GM12878 (cell line): ENCODE measurements around the gene ORM2. TPM values are rescaled to one million over a fixed set of nuclear protein-coding genes. Genes with fewer than 3 reads are reported as not detected.

Source experiments
- EGR1 ChIP-seq, 2 experiments: IDR thresholded peaks; 1 replicate in 1 of 2; 2 replicates in 1 of 2; pipeline ENCODE4 v1.6.1; 2011 to 2012; ENCODE audit warnings: low read depth in 2 of 2, low read length in 2 of 2, borderline replicate concordance in 1 of 2, mild to moderate bottlenecking in 1 of 2, moderate library complexity in 1 of 2
- IRF4 ChIP-seq: IDR thresholded peaks from 2 replicates; pipeline ENCODE4 v1.6.1; 2011; ENCODE audit warnings: low read depth, low read length
- NR2C1 ChIP-seq: fragments of 450-650 bp; IDR thresholded peaks from 2 replicates; pipeline ENCODE4 v1.6.1; 2017; ENCODE audit warnings: antibody characterized with exemption, mild to moderate bottlenecking, moderate library complexity
- NRF1 ChIP-seq: conservative IDR thresholded peaks from 2 replicates; pipeline ENCODE4 v1.6.1; 2011; ENCODE audit warnings: mild to moderate bottlenecking, low read depth, low read length, improper control_type of control experiment
- RUNX3 ChIP-seq: IDR thresholded peaks from 2 replicates; pipeline ENCODE4 v1.6.1; 2012; ENCODE audit warnings: low read length, inconsistent platforms
- SP1 ChIP-seq: IDR thresholded peaks from one replicate; pipeline ENCODE4 v1.6.1; 2011; ENCODE audit warnings: low read depth, low read length
- ZNF217 ChIP-seq: fragments of 450-650 bp; IDR thresholded peaks from 2 replicates; pipeline ENCODE4 v1.6.1; 2017; ENCODE audit warnings: antibody characterized with exemption, mild to moderate bottlenecking
- polyA plus RNA-seq, 11 experiments: library from polyadenylated mRNA; depleted of rRNA in 4 of 11; unstranded in 6 of 11; stranded (reverse) in 5 of 11; fragments of >200 nt; fragmentation: Nextera tagmentation in 4 of 11; fragmentation: Illumina TruSeq in 1 of 11; extraction: Ambion mirVana in 4 of 11; extraction: Trizol in 1 of 11; gene quantifications; 1 replicate in 1 of 11; 2 replicates in 10 of 11; pipeline versions ENCODE4 v1.2.1 to v1.2.3, GENCODE V29; 2011 to 2016; ENCODE audit warnings: inconsistent platforms in 2 of 11, missing spikeins in 2 of 11, low read depth in 1 of 11
- total RNA-seq, 4 experiments: library from RNA; depleted of rRNA in 3 of 4; stranded (reverse); fragments of >200 nt in 3 of 4; fragmentation: Illumina TruSeq in 1 of 4; extraction: Trizol in 1 of 4; gene quantifications; 2 replicates each; pipeline versions ENCODE4 v1.2.1 to v1.2.3, GENCODE V29; 2013 to 2021
- TF ChIP-seq, protein P1 (sequence below): fragments of 150-350 bp; IDR thresholded peaks from 2 replicates; pipeline ENCODE4 v1.6.1; 2014; ENCODE audit warnings: mild to moderate bottlenecking, low read depth, low read length
- TF ChIP-seq, protein P2 (sequence below): fragments of 450-650 bp; IDR thresholded peaks from 2 replicates; pipeline ENCODE4 v1.6.1; 2017; ENCODE audit warnings: mild to moderate bottlenecking, low read depth, inconsistent platforms; ENCODE audit not compliant: poor library complexity, severe bottlenecking

ORM2 gene
- total and polyA plus RNA-seq, 10 of the 15 experiments (the other 5 are each of a cell fraction or from before 2014, with no cell fraction given): 0.64 TPM; not detected in 9

DNA sequence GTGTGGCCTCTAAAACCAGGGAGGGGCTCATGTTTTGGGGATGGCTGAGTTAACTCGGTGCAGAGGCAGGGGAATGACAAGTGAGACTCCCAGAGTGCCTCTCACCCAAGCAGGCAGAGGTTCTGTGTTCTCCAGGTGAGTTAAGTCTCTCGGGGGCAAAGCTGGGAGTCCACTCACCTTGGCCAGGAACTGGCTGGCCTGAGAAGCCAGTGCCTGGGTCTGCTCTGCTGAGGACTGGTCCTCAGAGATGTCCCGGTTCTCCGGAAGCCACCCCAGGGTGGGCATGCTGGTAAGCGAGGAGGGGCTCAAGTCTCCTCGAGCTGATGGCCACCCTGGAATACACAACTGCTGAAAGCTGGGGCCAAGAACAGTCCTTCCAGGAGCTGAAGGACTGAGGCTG lies 37.7 kb downstream of the ORM2 start (continued):
- TF ChIP-seq, protein P1, sequence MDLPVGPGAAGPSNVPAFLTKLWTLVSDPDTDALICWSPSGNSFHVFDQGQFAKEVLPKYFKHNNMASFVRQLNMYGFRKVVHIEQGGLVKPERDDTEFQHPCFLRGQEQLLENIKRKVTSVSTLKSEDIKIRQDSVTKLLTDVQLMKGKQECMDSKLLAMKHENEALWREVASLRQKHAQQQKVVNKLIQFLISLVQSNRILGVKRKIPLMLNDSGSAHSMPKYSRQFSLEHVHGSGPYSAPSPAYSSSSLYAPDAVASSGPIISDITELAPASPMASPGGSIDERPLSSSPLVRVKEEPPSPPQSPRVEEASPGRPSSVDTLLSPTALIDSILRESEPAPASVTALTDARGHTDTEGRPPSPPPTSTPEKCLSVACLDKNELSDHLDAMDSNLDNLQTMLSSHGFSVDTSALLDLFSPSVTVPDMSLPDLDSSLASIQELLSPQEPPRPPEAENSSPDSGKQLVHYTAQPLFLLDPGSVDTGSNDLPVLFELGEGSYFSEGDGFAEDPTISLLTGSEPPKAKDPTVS: no peak
- TF ChIP-seq IRF4 (no peak), EGR1 (IDR thresholded peaks at IDR 0.05; ENCODE audit: borderline replicate concordance in 1 of 2, low read depth in 2 of 2, low read length in 2 of 2) (no peak), RUNX3 (no peak), SP1 (no peak), NRF1 (no peak), ZNF217 (no peak), NR2C1 (no peak)
- TF ChIP-seq, protein P2, sequence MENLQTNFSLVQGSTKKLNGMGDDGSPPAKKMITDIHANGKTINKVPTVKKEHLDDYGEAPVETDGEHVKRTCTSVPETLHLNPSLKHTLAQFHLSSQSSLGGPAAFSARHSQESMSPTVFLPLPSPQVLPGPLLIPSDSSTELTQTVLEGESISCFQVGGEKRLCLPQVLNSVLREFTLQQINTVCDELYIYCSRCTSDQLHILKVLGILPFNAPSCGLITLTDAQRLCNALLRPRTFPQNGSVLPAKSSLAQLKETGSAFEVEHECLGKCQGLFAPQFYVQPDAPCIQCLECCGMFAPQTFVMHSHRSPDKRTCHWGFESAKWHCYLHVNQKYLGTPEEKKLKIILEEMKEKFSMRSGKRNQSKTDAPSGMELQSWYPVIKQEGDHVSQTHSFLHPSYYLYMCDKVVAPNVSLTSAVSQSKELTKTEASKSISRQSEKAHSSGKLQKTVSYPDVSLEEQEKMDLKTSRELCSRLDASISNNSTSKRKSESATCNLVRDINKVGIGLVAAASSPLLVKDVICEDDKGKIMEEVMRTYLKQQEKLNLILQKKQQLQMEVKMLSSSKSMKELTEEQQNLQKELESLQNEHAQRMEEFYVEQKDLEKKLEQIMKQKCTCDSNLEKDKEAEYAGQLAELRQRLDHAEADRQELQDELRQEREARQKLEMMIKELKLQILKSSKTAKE: no peak
- TF ChIP-seq, all 136 proteins: peak for 0
